H1 (cell line): ENCODE data around the gene SPATS2.

Source experiments
- EGR1 ChIP-seq: IDR thresholded peaks from 2 replicates; pipeline ENCODE4 v1.6.1; 2011; ENCODE audit warnings: low read depth, low read length, borderline replicate concordance
- EP300 ChIP-seq, 2 experiments: IDR thresholded peaks; 1 replicate in 1 of 2; 2 replicates in 1 of 2; pipeline ENCODE4 v1.6.1; 2011 to 2012; ENCODE audit warnings: low read depth in 2 of 2, low read length in 2 of 2, mild to moderate bottlenecking in 2 of 2, borderline replicate concordance in 1 of 2, inconsistent platforms in 1 of 2, moderate library complexity in 1 of 2
- FOSL1 ChIP-seq: IDR thresholded peaks from 2 replicates; pipeline ENCODE4 v1.6.1; 2011; ENCODE audit warnings: mild to moderate bottlenecking, low read depth, low read length, moderate library complexity; ENCODE audit not compliant: insufficient read depth
- JUND ChIP-seq: IDR thresholded peaks from 2 replicates; pipeline ENCODE4 v1.6.1; 2011; ENCODE audit warnings: mild to moderate bottlenecking, improper control_type of control experiment, low read length
- POLR2A ChIP-seq, 2 experiments: IDR thresholded peaks; 1 replicate in 1 of 2; 2 replicates in 1 of 2; pipeline ENCODE4 v1.6.1; 2011; ENCODE audit warnings: low read depth in 2 of 2, low read length in 2 of 2, mild to moderate bottlenecking in 2 of 2; ENCODE audit errors: control extremely low read depth in 1 of 2
- RFX5 ChIP-seq: IDR thresholded peaks from 2 replicates; pipeline ENCODE4 v1.6.1; 2011; ENCODE audit warnings: low read depth, low read length, improper control_type of control experiment, borderline replicate concordance
- SIRT6 ChIP-seq: IDR thresholded peaks from one replicate; pipeline ENCODE4 v1.7.1; 2012; ENCODE audit warnings: low read length, inconsistent platforms
- SRF ChIP-seq: IDR thresholded peaks from 2 replicates; pipeline ENCODE4 v1.6.1; 2011; ENCODE audit warnings: mild to moderate bottlenecking, low read depth, low read length, moderate library complexity
- SUZ12 ChIP-seq: fragments of 200-600 bp; sonication (generic); IDR thresholded peaks from 2 replicates; pipeline ENCODE4 v1.6.1; 2012; ENCODE audit warnings: mild to moderate bottlenecking, inconsistent platforms, low read length, moderate library complexity, mixed read lengths
- TAF1 ChIP-seq: IDR thresholded peaks from 2 replicates; pipeline ENCODE4 v1.6.1; 2011; ENCODE audit warnings: mild to moderate bottlenecking, low read depth, low read length
- TBP ChIP-seq: IDR thresholded peaks from 2 replicates; pipeline ENCODE4 v1.6.1; 2011; ENCODE audit warnings: low read depth, low read length, improper control_type of control experiment
- TF ChIP-seq, protein P1 (sequence below), 3 experiments: IDR thresholded peaks; 1 replicate in 2 of 3; 2 replicates in 1 of 3; pipeline versions ENCODE4 v1.5.1 to v1.6.1; 2011; ENCODE audit warnings: low read length in 3 of 3, mild to moderate bottlenecking in 3 of 3, inconsistent platforms in 2 of 3, low read depth in 1 of 3, moderate library complexity in 1 of 3; ENCODE audit not compliant: insufficient read depth in 1 of 3; ENCODE audit errors: control extremely low read depth in 1 of 3

DNA sequence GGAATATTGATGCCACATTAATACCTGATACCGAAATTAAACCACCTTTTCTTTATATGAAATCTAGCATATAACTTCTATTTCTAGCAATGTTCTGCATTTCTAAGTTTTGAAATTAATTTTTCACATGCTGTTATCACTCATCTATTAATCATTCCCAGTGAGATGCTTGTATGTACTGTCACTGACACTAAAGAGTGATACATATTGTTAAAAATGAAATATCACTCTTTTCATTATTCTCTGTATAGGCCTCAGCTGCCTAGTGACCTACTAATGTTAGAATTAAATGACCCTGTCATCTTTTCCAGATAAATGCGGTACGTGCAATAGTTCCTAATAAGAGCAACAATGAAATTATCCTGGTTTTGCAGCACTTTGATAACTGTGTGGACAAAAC lies 121.9 kb downstream of the SPATS2 start:
- TF ChIP-seq TBP: no peak
- TF ChIP-seq SIRT6: no peak
- TF ChIP-seq, protein P1, sequence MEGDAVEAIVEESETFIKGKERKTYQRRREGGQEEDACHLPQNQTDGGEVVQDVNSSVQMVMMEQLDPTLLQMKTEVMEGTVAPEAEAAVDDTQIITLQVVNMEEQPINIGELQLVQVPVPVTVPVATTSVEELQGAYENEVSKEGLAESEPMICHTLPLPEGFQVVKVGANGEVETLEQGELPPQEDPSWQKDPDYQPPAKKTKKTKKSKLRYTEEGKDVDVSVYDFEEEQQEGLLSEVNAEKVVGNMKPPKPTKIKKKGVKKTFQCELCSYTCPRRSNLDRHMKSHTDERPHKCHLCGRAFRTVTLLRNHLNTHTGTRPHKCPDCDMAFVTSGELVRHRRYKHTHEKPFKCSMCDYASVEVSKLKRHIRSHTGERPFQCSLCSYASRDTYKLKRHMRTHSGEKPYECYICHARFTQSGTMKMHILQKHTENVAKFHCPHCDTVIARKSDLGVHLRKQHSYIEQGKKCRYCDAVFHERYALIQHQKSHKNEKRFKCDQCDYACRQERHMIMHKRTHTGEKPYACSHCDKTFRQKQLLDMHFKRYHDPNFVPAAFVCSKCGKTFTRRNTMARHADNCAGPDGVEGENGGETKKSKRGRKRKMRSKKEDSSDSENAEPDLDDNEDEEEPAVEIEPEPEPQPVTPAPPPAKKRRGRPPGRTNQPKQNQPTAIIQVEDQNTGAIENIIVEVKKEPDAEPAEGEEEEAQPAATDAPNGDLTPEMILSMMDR (IDR thresholded peaks at IDR 0.05; ENCODE audit: control extremely low read depth in 1 of 3, insufficient read depth in 1 of 3, low read depth in 1 of 3, low read length in 3 of 3): no peak
- no peak for TF ChIP-seq RFX5
- TF ChIP-seq FOSL1: no peak
- TF ChIP-seq POLR2A (IDR thresholded peaks at IDR 0.05; ENCODE audit: control extremely low read depth in 1 of 2, low read depth in 2 of 2, low read length in 2 of 2): no peak
- TF ChIP-seq JUND: no peak
- no peak for TF ChIP-seq TAF1
- TF ChIP-seq EGR1: no peak
- no peak for TF ChIP-seq EP300 (IDR thresholded peaks at IDR 0.05; ENCODE audit: borderline replicate concordance in 1 of 2, low read depth in 2 of 2, low read length in 2 of 2)
- no peak for TF ChIP-seq SRF
- no peak for TF ChIP-seq SUZ12
